Measurements from ENCODE around the gene MXD3.

MXD3 gene

DNA sequence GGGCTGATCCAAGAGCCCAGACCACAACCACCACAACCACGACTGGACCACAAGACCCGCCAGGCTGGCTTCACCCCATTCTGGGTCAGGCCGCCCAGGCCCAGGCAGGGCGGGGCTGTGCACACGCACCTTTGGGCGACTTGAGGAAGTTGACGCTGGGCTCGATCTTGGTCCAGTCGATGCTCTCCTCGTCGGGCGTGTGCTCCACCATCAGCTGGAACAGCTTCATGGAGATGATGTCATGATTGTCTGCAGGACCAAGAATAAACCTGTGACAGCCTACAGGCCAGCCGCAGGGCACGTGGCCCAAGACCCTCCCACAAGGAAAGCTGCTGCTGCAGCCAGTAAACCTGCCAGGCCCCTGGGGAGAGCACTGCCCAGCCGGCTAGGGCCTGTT lies 22.5 kb upstream of the MXD3 start:
- H2AK5ac ChIP-seq (ENCODE audit: low read length, severe bottlenecking) = no peak overlapping the region
- H3K9ac ChIP-seq (ENCODE audit: low read length) = no peak overlapping the region
- no peaks in the 10 kb centered on the region for H3K9me3 ChIP-seq (ENCODE audit: control insufficient read depth, low read length)
- no peaks in the 10 kb centered on the region for H3K27me3 ChIP-seq (ENCODE audit: control insufficient read depth in 1 of 2, insufficient read depth in 1 of 2, low read length in 2 of 2)
- no peak overlapping the region for H2BK5ac ChIP-seq (ENCODE audit: low read depth, low read length, poor library complexity, severe bottlenecking)
- no peak overlapping the region for H4K8ac ChIP-seq (ENCODE audit: low read length)
- no peak overlapping the region for H3K14ac ChIP-seq (ENCODE audit: low read length in 2 of 2)
- no peak overlapping the region for H3K4me3 ChIP-seq (ENCODE audit: insufficient read depth in 1 of 2, low read depth in 1 of 2, low read length in 2 of 2)
- H3K36me3 ChIP-seq (ENCODE audit: control insufficient read depth in 1 of 2, insufficient read depth in 2 of 2, low read depth in 1 of 2, low read length in 2 of 2) = peaks cover 92 to 94% of the 10 kb centered on the region in 2 experiments
- no peak overlapping the region for H3K4ac ChIP-seq (ENCODE audit: low read depth in 1 of 2, low read length in 2 of 2)
- no peak overlapping the region for H3K18ac ChIP-seq (ENCODE audit: low read depth in 1 of 2, low read length in 2 of 2)
- no peak overlapping the region for H2BK15ac ChIP-seq (ENCODE audit: low read depth, poor library complexity, severe bottlenecking)
- no peak overlapping the region for H3K27ac ChIP-seq (ENCODE audit: low read length, poor library complexity, severe bottlenecking)
- peaks cover 60% of the 10 kb centered on the region for H3K79me1 ChIP-seq (replicated peaks; ENCODE audit: low read length, poor library complexity, severe bottlenecking)
- H3K23ac ChIP-seq (ENCODE audit: low read length in 2 of 2) = no peak overlapping the region
- H2AFZ ChIP-seq (ENCODE audit: low read depth, low read length) = no peak overlapping the region
- H2BK120ac ChIP-seq (ENCODE audit: low read depth, low read length) = no peak overlapping the region
- WGBS = 94% methylated on average over 14 of the region's 15 CpGs
- H3K4me1 ChIP-seq (ENCODE audit: control insufficient read depth, insufficient read depth, low read depth, low read length) = peaks cover 2% of the 10 kb centered on the region
- no peak overlapping the region for H4K91ac ChIP-seq (ENCODE audit: low read length)
- DNase-seq = no peak
- no peak overlapping the region for H2BK12ac ChIP-seq (ENCODE audit: low read length in 2 of 2)
- H3K4me2 ChIP-seq (ENCODE audit: low read length, poor library complexity, severe bottlenecking) = no peak overlapping the region

DNA sequence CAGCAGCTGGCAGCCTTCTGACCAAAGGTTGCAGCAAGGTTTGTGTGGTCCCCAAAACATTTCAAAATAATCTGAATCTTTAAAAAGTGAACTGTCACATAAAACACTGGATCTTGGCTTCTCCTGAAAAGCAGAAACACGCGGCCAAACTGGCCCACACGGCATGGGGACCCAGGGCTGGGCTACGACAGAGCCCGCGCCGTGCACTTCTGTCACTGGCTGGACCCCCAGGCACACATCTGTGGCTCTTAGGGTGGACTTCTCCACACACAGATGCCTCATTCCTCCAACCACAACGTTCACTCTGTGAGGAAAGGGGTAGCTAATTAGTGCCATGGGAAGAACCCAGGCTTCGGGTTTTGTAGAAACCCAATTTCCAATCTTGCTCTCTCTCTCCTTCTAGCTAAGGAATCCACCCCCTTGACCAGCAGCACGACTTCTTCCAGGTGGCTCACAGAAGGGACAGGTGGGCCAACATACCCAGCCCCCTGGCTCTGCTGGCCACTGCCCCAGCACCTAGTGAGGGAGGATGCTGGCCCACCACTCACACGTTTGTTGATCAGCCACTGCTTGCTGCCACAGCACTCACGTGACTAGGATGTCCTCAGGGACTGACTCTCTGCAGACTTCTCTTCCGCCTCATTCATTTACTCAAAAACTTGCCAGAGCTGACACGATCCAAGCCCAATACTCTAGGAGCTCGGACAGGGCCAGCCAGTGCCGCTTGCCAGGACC lies 21.9 kb upstream of the MXD3 start:
- H2BK15ac ChIP-seq (ENCODE audit: low read depth, poor library complexity, severe bottlenecking) = no peak overlapping the region
- H4K91ac ChIP-seq (ENCODE audit: low read length) = no peak overlapping the region
- no peak overlapping the region for H2AFZ ChIP-seq (ENCODE audit: low read depth, low read length)
- no peak overlapping the region for H2AK5ac ChIP-seq (ENCODE audit: low read length, severe bottlenecking)
- no peak overlapping the region for H2BK12ac ChIP-seq (ENCODE audit: low read length in 2 of 2)
- H3K27me3 ChIP-seq (ENCODE audit: control insufficient read depth in 1 of 2, insufficient read depth in 1 of 2, low read length in 2 of 2) = no peaks in the 10 kb centered on the region
- H2BK120ac ChIP-seq (ENCODE audit: low read depth, low read length) = no peak overlapping the region
- H3K4ac ChIP-seq (ENCODE audit: low read depth in 1 of 2, low read length in 2 of 2) = no peak overlapping the region
- peaks cover 57% of the 10 kb centered on the region for H3K79me1 ChIP-seq (replicated peaks; ENCODE audit: low read length, poor library complexity, severe bottlenecking)
- no peak overlapping the region for H3K4me2 ChIP-seq (ENCODE audit: low read length, poor library complexity, severe bottlenecking)
- no peak overlapping the region for H3K23ac ChIP-seq (ENCODE audit: low read length in 2 of 2)
- no peak overlapping the region for H3K9ac ChIP-seq (ENCODE audit: low read length)
- no peak overlapping the region for H4K8ac ChIP-seq (ENCODE audit: low read length)
- H3K14ac ChIP-seq (ENCODE audit: low read length in 2 of 2) = no peak overlapping the region
- H3K9me3 ChIP-seq (ENCODE audit: control insufficient read depth, low read length) = no peaks in the 10 kb centered on the region
- no peak overlapping the region for H3K4me3 ChIP-seq (ENCODE audit: insufficient read depth in 1 of 2, low read depth in 1 of 2, low read length in 2 of 2)
- no peak overlapping the region for H3K18ac ChIP-seq (ENCODE audit: low read depth in 1 of 2, low read length in 2 of 2)
- 97% methylated on average over 16 of the region's 16 CpGs for WGBS
- H3K36me3 ChIP-seq (ENCODE audit: control insufficient read depth in 1 of 2, insufficient read depth in 2 of 2, low read depth in 1 of 2, low read length in 2 of 2) = peaks cover 88 to 89% of the 10 kb centered on the region in 2 experiments
- H2BK5ac ChIP-seq (ENCODE audit: low read depth, low read length, poor library complexity, severe bottlenecking) = no peak overlapping the region
- no peak overlapping the region for H3K27ac ChIP-seq (ENCODE audit: low read length, poor library complexity, severe bottlenecking)
- H3K4me1 ChIP-seq (ENCODE audit: control insufficient read depth, insufficient read depth, low read depth, low read length) = peaks cover 2% of the 10 kb centered on the region
- DNase-seq = no peak

GRCh38 chr5:177332896-177333260 lies 21.2 kb upstream of the MXD3 start:
- H2AFZ ChIP-seq (ENCODE audit: low read depth, low read length) = no peak overlapping the region
- H3K14ac ChIP-seq (ENCODE audit: low read length in 2 of 2) = no peak overlapping the region
- no peak overlapping the region for H4K91ac ChIP-seq (ENCODE audit: low read length)
- H3K9me3 ChIP-seq (ENCODE audit: control insufficient read depth, low read length) = no peaks in the 10 kb centered on the region
- H3K27me3 ChIP-seq (ENCODE audit: control insufficient read depth in 1 of 2, insufficient read depth in 1 of 2, low read length in 2 of 2) = no peaks in the 10 kb centered on the region
- no peak overlapping the region for H3K18ac ChIP-seq (ENCODE audit: low read depth in 1 of 2, low read length in 2 of 2)
- H3K4me2 ChIP-seq (ENCODE audit: low read length, poor library complexity, severe bottlenecking) = no peak overlapping the region
- H2BK12ac ChIP-seq (ENCODE audit: low read length in 2 of 2) = no peak overlapping the region
- peaks cover 7% of the 10 kb centered on the region for H3K4me1 ChIP-seq (ENCODE audit: control insufficient read depth, insufficient read depth, low read depth, low read length)
- peaks cover 51% of the 10 kb centered on the region for H3K79me1 ChIP-seq (replicated peaks; ENCODE audit: low read length, poor library complexity, severe bottlenecking)
- H3K36me3 ChIP-seq (ENCODE audit: control insufficient read depth in 1 of 2, insufficient read depth in 2 of 2, low read depth in 1 of 2, low read length in 2 of 2) = peaks cover 81 to 82% of the 10 kb centered on the region in 2 experiments
- no peak for DNase-seq
- no peak overlapping the region for H3K23ac ChIP-seq (ENCODE audit: low read length in 2 of 2)
- H2AK5ac ChIP-seq (ENCODE audit: low read length, severe bottlenecking) = no peak overlapping the region
- no peak overlapping the region for H2BK5ac ChIP-seq (ENCODE audit: low read depth, low read length, poor library complexity, severe bottlenecking)
- no peak overlapping the region for H3K4me3 ChIP-seq (ENCODE audit: insufficient read depth in 1 of 2, low read depth in 1 of 2, low read length in 2 of 2)
- H2BK120ac ChIP-seq (ENCODE audit: low read depth, low read length) = no peak overlapping the region
- no peak overlapping the region for H3K9ac ChIP-seq (ENCODE audit: low read length)
- no peak overlapping the region for H2BK15ac ChIP-seq (ENCODE audit: low read depth, poor library complexity, severe bottlenecking)
- 95% methylated on average over 13 of the region's 13 CpGs for WGBS
- no peak overlapping the region for H4K8ac ChIP-seq (ENCODE audit: low read length)
- no peak overlapping the region for H3K4ac ChIP-seq (ENCODE audit: low read depth in 1 of 2, low read length in 2 of 2)
- H3K27ac ChIP-seq (ENCODE audit: low read length, poor library complexity, severe bottlenecking) = no peak overlapping the region

DNA sequence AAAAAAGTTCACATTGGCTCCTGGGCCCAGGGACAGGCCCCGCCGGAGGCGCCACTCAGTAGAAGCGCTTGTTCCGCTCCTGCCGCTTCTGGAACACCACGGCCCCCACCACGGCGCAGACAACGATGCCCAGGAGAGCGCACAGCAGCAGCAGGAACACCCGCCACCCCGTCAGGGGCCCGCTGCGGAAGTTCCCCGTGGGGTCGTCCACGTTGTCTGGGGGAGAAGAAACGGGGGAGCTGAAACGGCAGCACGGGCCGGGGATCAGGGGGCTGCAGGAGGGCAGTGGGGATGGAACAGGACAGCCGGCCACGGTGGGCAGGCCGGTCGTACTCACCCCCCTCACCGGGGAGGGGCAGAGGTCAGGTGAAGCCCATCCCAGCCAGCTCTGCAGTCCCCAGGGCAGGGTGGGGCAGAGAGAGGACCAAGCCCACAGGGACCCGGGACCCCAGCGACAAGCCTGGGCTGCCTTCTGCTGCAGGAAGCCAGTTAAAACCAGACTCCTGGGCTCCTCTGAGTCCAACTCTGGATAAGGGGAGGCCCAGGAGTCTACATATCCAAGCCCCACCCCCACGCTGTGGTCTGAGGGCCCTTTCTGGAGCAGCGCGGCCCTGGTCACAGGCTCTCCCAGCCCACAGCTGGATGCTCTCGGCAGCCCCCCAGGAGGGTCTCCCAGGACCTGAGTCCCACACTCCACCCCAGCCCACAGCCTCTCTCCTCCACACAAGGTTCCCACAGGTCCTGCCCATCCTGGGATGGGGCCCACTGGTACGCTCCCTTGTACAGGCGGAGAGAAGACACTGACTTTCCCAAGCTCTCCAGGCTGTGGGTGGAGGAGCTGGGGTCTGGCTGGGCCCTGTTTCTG lies 20.6 kb upstream of the MXD3 start:
- no peak overlapping the region for H2AK5ac ChIP-seq (ENCODE audit: low read length, severe bottlenecking)
- no peak overlapping the region for H3K14ac ChIP-seq (ENCODE audit: low read length in 2 of 2)
- no peak for DNase-seq
- H4K8ac ChIP-seq (ENCODE audit: low read length) = no peak overlapping the region
- no peak overlapping the region for H4K91ac ChIP-seq (ENCODE audit: low read length)
- H3K18ac ChIP-seq (ENCODE audit: low read depth in 1 of 2, low read length in 2 of 2) = no peak overlapping the region
- peaks cover 11% of the 10 kb centered on the region for H3K4me1 ChIP-seq (ENCODE audit: control insufficient read depth, insufficient read depth, low read depth, low read length)
- no peak overlapping the region for H3K4me3 ChIP-seq (ENCODE audit: insufficient read depth in 1 of 2, low read depth in 1 of 2, low read length in 2 of 2)
- H3K9me3 ChIP-seq (ENCODE audit: control insufficient read depth, low read length) = no peaks in the 10 kb centered on the region
- WGBS = 97% methylated on average over 35 of the region's 35 CpGs
- no peak overlapping the region for H2BK120ac ChIP-seq (ENCODE audit: low read depth, low read length)
- H2BK12ac ChIP-seq (ENCODE audit: low read length in 2 of 2) = no peak overlapping the region
- H3K27me3 ChIP-seq (ENCODE audit: control insufficient read depth in 1 of 2, insufficient read depth in 1 of 2, low read length in 2 of 2) = no peaks in the 10 kb centered on the region
- peaks cover 75 to 76% of the 10 kb centered on the region in 2 experiments for H3K36me3 ChIP-seq (ENCODE audit: control insufficient read depth in 1 of 2, insufficient read depth in 2 of 2, low read depth in 1 of 2, low read length in 2 of 2)
- no peak overlapping the region for H3K23ac ChIP-seq (ENCODE audit: low read length in 2 of 2)
- peaks cover 47% of the 10 kb centered on the region for H3K79me1 ChIP-seq (replicated peaks; ENCODE audit: low read length, poor library complexity, severe bottlenecking)
- no peak overlapping the region for H2AFZ ChIP-seq (ENCODE audit: low read depth, low read length)
- H2BK5ac ChIP-seq (ENCODE audit: low read depth, low read length, poor library complexity, severe bottlenecking) = no peak overlapping the region
- H3K4me2 ChIP-seq (ENCODE audit: low read length, poor library complexity, severe bottlenecking) = no peak overlapping the region
- H3K27ac ChIP-seq (ENCODE audit: low read length, poor library complexity, severe bottlenecking) = no peak overlapping the region
- H3K4ac ChIP-seq (ENCODE audit: low read depth in 1 of 2, low read length in 2 of 2) = no peak overlapping the region
- H2BK15ac ChIP-seq (ENCODE audit: low read depth, poor library complexity, severe bottlenecking) = no peak overlapping the region
- no peak overlapping the region for H3K9ac ChIP-seq (ENCODE audit: low read length)
